Breast epithelium (tissue), 4 donors: ENCODE results near the gene SLC2A8. TPM values are rescaled to one million over a fixed set of nuclear protein-coding genes. Genes with fewer than 3 reads are reported as not detected.

ENCODE experiments used
- DNase-seq, 2 donors: peaks; one replicate each; pipeline ENCODE4 v3.0.0-alpha.2; 2019; ENCODE audit warnings: low spot score in 2 of 2
- H3K27ac ChIP-seq, 2 donors: fragments of 200-600 bp; sonication (generic) in 1 of 2; one replicate each; pipeline ENCODE4 v1.5.1; 2016 to 2019; ENCODE audit warnings: mild to moderate bottlenecking in 1 of 2
- H3K27me3 ChIP-seq, 2 donors: fragments of 200-600 bp; sonication (generic) in 1 of 2; one replicate each; pipeline versions ENCODE4 v1.5.1 to v1.6.0; 2017 to 2019; ENCODE audit warnings: control low read depth in 1 of 2, mild to moderate bottlenecking in 1 of 2
- H3K36me3 ChIP-seq: fragments of 200-600 bp; one replicate; pipeline ENCODE4 v1.5.1; 2019
- H3K4me1 ChIP-seq, 2 donors: fragments of 200-600 bp; sonication (generic); one replicate each; pipeline ENCODE4 v1.5.1; 2016 to 2019; ENCODE audit warnings: control low read depth in 1 of 2
- H3K4me3 ChIP-seq, 3 donors: fragments of 200-600 bp; sonication (generic); 1 replicate in 2 of 3; 2 replicates in 1 of 3; pipeline ENCODE4 v1.5.1; 2016 to 2019; ENCODE audit warnings: mild to moderate bottlenecking in 3 of 3, moderate library complexity in 2 of 3
- H3K9me3 ChIP-seq, 2 donors: fragments of 200-600 bp; sonication (generic) in 1 of 2; one replicate each; pipeline ENCODE4 v1.5.1; 2016 to 2019; ENCODE audit warnings: control low read depth in 1 of 2
- CTCF ChIP-seq, 3 donors: fragments of 450-650 bp; IDR thresholded peaks; one replicate each; pipeline ENCODE4 v1.5.1; 2016 to 2017; ENCODE audit warnings: antibody characterized with exemption in 3 of 3, mild to moderate bottlenecking in 3 of 3, moderate library complexity in 3 of 3
- POLR2A ChIP-seq: fragments of 450-650 bp; IDR thresholded peaks from one replicate; pipeline ENCODE4 v1.6.1; 2016; ENCODE audit warnings: antibody characterized with exemption, mild to moderate bottlenecking, moderate library complexity
- POLR2AphosphoS5 ChIP-seq, 3 donors: sonication (generic); formaldehyde crosslinking; IDR thresholded peaks; one replicate each; pipeline ENCODE4 v1.6.1; 2017; ENCODE audit warnings: antibody characterized with exemption in 3 of 3
- intact Hi-C: fragments of 100-400 bp; cut with DNase I; formaldehyde crosslinking; loops from one replicate; pipeline ENCODE4 v1.15.1; 2023; ENCODE audit warnings: low total_unique reads
- total RNA-seq, 3 donors: library from RNA; depleted of rRNA; stranded (reverse); fragments of >200 nt; gene quantifications; one replicate each; pipeline ENCODE4 v1.1.0, GENCODE V29; 2016

Gene SLC2A8
- total RNA-seq, 3 donors from 2014 or later, result 17.7 to 38.7 (median 20.9) TPM

- no peaks in the 10 kb centered on the region for H3K9me3 ChIP-seq
- no peak for DNase-seq
- no peak overlapping the region for H3K4me3 ChIP-seq
- H3K27me3 ChIP-seq, result no peaks in the 10 kb centered on the region
- H3K36me3 ChIP-seq, result no peaks in the 10 kb centered on the region
- no peak for TF ChIP-seq POLR2AphosphoS5 (IDR thresholded peaks at IDR 0.05)
- TF ChIP-seq POLR2A, result no peak
- no peak for TF ChIP-seq CTCF (IDR thresholded peaks at IDR 0.05)
- no peak overlapping the region for H3K27ac ChIP-seq
- intact Hi-C loops, result no loop called here
- no peaks in the 10 kb centered on the region for H3K4me1 ChIP-seq
Observed at GRCh38 chr9:127407492-127407843, 10.5 kb downstream of the SLC2A8 start.

DNA sequence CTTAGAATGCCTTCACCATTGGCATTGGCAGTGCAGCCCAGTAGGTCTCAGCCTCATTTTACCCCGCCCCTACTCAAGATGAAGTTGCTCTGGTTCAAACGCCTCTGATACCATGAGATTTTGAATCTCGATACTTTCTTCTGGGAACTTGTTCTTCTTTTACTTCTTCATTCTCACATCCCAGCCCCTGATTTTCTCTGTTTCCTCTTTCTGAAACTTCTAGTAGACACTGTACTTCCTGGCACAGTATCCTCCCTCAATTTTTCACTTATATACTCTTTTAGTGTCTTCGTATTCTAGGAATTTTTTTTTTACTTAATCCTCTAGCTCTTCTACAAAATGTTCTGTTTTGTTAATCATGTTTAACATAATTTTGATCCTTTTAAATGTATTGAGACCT, 14.2 kb downstream of the SLC2A8 start:
- Histone ChIP-seq H3K27ac (no peak overlapping the region), H3K9me3 (no peaks in the 10 kb centered on the region), H3K4me1 (no peaks in the 10 kb centered on the region), H3K4me3 (no peak overlapping the region), H3K27me3 (no peaks in the 10 kb centered on the region), H3K36me3 (no peaks in the 10 kb centered on the region)
- intact Hi-C loops, result loop anchor here (5.0 to 10.0 kb wide), 3 partner anchors 186 to 1686 kb away; no protein-coding TSS in a partner anchor
- no peak for DNase-seq
- TF ChIP-seq POLR2A (no peak), POLR2AphosphoS5 (IDR thresholded peaks at IDR 0.05) (no peak), CTCF (IDR thresholded peaks at IDR 0.05) (no peak)

DNA sequence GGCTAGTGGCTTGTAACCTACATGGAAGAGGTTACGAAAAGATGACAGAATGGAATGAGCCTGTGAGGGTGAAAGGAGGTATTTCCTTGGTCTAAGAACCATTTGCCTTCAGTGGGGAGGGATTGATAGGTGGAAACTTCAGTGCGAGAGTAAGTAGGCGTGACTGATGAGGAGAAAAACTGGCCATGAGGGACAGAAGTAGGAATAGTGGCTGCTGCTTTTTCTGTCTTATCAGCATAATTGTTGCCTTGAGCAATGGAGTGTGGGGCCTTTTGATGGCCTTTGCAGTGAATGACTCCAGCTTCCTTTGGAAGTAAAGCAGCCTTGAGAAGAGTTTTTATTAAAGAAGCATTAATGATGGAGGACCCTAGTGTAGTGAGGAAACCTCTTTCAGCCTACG, 18.2 kb downstream of the SLC2A8 start:
- no peaks in the 10 kb centered on the region for H3K27me3 ChIP-seq
- H3K9me3 ChIP-seq, result no peaks in the 10 kb centered on the region
- H3K4me1 ChIP-seq, result no peaks in the 10 kb centered on the region
- H3K36me3 ChIP-seq, result no peaks in the 10 kb centered on the region
- intact Hi-C loops, result loop anchor here (10.0 kb wide), 2 partner anchors 190 to 1690 kb away; no protein-coding TSS in a partner anchor
- TF ChIP-seq POLR2A, result no peak
- TF ChIP-seq POLR2AphosphoS5 (IDR thresholded peaks at IDR 0.05), result no peak
- no peak for TF ChIP-seq CTCF (IDR thresholded peaks at IDR 0.05)
- H3K27ac ChIP-seq, result no peak overlapping the region
- H3K4me3 ChIP-seq, result no peak overlapping the region
- no peak for DNase-seq

GRCh38 chr9:127415657-127416056, 18.7 kb downstream of the SLC2A8 start:
- intact Hi-C loops, result loop anchor here (10.0 kb wide), 2 partner anchors 191 to 1691 kb away; no protein-coding TSS in a partner anchor
- H3K4me3 ChIP-seq, result no peak overlapping the region
- DNase-seq, result no peak
- no peaks in the 10 kb centered on the region for H3K36me3 ChIP-seq
- H3K27me3 ChIP-seq, result no peaks in the 10 kb centered on the region
- H3K27ac ChIP-seq, result no peak overlapping the region
- no peak for TF ChIP-seq POLR2A
- TF ChIP-seq CTCF (IDR thresholded peaks at IDR 0.05), result no peak
- TF ChIP-seq POLR2AphosphoS5 (IDR thresholded peaks at IDR 0.05), result no peak
- no peaks in the 10 kb centered on the region for H3K9me3 ChIP-seq
- H3K4me1 ChIP-seq, result no peaks in the 10 kb centered on the region

DNA sequence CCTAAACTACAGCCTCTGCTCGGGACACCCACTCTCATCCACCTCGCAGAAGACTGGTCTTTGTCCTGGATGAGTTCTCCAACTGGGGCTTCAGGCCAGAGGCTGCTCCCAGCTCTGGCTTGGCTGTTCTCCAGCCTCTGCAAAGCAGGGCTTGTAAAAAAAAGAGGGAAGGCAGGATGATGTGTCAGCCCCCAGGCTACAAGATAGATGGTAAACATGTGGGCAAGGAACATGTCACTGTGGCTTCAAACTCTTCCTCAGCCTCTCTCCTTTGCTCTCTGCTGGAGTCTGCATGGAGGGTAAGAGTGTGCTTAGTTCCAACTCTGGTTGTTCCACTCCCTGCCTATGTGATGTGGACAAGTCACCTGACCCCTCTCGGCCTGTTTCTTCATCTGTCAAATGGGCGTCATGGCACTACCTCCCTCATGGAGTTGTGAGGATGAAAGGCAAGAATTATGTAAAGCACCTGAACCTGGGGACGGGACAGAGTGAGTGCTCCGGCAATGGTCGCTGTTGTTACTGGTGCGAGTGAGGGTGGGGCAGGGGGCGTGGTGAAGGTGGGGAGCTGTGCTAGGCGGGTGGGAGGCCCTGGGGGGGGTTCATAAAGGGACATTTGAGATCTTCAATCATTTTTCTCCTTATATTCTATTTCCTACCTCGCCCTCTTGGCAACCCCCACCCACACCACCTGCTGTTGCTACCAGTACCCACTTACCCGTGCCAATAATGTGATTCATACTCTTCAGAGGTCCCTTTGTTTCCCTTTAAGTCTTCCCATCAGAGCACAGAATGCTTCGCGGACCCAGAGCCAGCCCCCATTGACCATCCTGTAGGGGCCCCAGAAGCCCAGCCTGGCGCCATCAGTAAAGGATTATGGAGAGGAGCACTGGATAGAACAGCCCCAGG, 20.4 kb downstream of the SLC2A8 start:
- TF ChIP-seq CTCF (IDR thresholded peaks at IDR 0.05), result no peak
- no peak for TF ChIP-seq POLR2A
- TF ChIP-seq POLR2AphosphoS5 (IDR thresholded peaks at IDR 0.05), result no peak
- Histone ChIP-seq H3K27ac (peak overlapping the region; percentile 63), H3K9me3 (no peaks in the 10 kb centered on the region), H3K27me3 (no peaks in the 10 kb centered on the region), H3K4me3 (peak overlapping the region in 2 of 3 donors; percentile 13 to 39), H3K36me3 (no peaks in the 10 kb centered on the region), H3K4me1 (peaks cover 0 to 2% of the 10 kb centered on the region in 2 donors)
- intact Hi-C loops, result loop anchor here (10.0 kb wide), 2 partner anchors 193 to 1693 kb away; no protein-coding TSS in a partner anchor
- peak in 1 of 2 donors; percentile 54 for DNase-seq
